Left ventricle myocardium inferior (tissue), 1 donor: ENCODE data around the gene PLA2G4C. TPM values are rescaled to one million over a fixed set of nuclear protein-coding genes. Genes with fewer than 3 reads are reported as not detected.
"Not testable (repeated sequence)": the region's sequence is repeated elsewhere in the genome, so short reads cannot be mapped to it uniquely, and the experiment has no call there.

Source experiments
- DNase-seq: peaks from one replicate; pipeline ENCODE4 v3.0.0-alpha.2; 2020
- H3K27ac ChIP-seq: fragments of 200-600 bp; replicated peaks from 2 replicates; pipeline ENCODE4 v1.8.0; 2021
- H3K27me3 ChIP-seq: fragments of 200-600 bp; 2 replicates; pipeline ENCODE4 v1.8.0; 2021; ENCODE audit warnings: low read depth
- H3K36me3 ChIP-seq: fragments of 200-600 bp; 2 replicates; pipeline ENCODE4 v1.8.0; 2021
- H3K4me1 ChIP-seq: fragments of 200-600 bp; 2 replicates; pipeline ENCODE4 v1.8.0; 2021
- H3K4me3 ChIP-seq: fragments of 200-600 bp; 2 replicates; pipeline ENCODE4 v1.8.0; 2021; ENCODE audit warnings: mild to moderate bottlenecking, moderate library complexity
- H3K9me3 ChIP-seq: fragments of 200-600 bp; replicated peaks from 2 replicates; pipeline ENCODE4 v1.8.0; 2021
- intact Hi-C: fragments of 100-400 bp; cut with micrococcal nuclease; formaldehyde crosslinking; loops from one replicate; pipeline ENCODE4 v1.11.0; 2022
- total RNA-seq: library from RNA; stranded (reverse); fragmentation: NEBNext Ultra II Directional; extraction: Animal tissue kit (Norgen Biotek cat#: 25700); gene quantifications from one replicate; pipeline ENCODE4 v1.2.1, GENCODE V29; 2021
- TF ChIP-seq, protein P1 (sequence below): fragments of 200-600 bp; IDR thresholded peaks from 2 replicates; pipeline ENCODE4 v1.8.0; 2021; ENCODE audit warnings: antibody characterized with exemption, mild to moderate bottlenecking, borderline replicate concordance
- donor health status: DM: no; HTN: yes; CAD: no; lungs with severe emphysema.

PLA2G4C gene
- total RNA-seq, 1 donor from 2014 or later, result 35.3 TPM

DNA sequence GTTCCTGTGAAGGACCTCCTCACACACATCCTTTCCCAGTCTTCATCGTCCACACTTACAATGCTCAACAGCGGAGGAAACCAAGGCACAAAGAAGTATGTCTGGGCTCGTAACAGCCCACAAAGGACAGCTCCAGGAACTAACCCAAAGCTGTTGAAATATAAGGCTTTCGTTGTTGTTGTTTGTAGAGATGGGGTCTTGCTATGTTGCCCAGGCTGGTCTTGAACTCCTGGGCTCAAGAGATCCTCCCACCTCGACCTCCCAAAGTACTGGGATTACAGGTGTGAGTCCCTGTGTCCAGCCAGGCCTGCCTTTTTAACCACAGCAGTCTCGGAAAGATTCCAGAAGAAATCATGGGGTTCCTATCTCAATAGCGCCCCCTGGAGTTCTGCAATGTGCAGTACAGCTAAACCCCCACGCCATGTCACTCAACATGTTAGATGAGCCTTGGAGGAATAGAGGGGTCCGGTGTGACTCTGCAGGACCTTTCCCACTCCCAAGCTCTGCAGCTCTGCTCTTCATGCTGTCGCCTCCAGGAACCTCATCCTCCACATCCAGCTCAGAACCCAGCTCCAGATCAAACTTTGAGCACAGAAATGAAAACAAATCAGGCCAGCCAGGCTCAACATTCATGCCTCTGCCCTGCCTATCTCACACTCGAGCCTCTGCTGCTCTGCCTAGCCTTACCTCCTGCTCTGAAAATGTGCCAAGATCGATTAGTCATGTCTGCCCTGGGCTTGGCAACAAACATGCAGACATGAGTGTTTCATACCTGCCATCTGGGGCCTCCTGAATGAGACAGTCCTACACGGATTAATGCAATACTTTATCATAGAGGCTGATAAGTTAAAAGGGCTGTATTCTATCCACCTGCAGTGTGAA lies 7.5 kb downstream of the PLA2G4C start:
- Histone ChIP-seq H3K9me3 (no peaks in the 10 kb centered on the region), H3K36me3 (peaks cover 59% of the 10 kb centered on the region), H3K4me1 (peaks cover 8% of the 10 kb centered on the region), H3K27ac (no peak overlapping the region), H3K4me3 (no peak overlapping the region), H3K27me3 (no peaks in the 10 kb centered on the region)
- TF ChIP-seq, protein P1, sequence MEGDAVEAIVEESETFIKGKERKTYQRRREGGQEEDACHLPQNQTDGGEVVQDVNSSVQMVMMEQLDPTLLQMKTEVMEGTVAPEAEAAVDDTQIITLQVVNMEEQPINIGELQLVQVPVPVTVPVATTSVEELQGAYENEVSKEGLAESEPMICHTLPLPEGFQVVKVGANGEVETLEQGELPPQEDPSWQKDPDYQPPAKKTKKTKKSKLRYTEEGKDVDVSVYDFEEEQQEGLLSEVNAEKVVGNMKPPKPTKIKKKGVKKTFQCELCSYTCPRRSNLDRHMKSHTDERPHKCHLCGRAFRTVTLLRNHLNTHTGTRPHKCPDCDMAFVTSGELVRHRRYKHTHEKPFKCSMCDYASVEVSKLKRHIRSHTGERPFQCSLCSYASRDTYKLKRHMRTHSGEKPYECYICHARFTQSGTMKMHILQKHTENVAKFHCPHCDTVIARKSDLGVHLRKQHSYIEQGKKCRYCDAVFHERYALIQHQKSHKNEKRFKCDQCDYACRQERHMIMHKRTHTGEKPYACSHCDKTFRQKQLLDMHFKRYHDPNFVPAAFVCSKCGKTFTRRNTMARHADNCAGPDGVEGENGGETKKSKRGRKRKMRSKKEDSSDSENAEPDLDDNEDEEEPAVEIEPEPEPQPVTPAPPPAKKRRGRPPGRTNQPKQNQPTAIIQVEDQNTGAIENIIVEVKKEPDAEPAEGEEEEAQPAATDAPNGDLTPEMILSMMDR, result peak; percentile 64
- intact Hi-C loops, result no loop called here
- DNase-seq, result no peak

DNA sequence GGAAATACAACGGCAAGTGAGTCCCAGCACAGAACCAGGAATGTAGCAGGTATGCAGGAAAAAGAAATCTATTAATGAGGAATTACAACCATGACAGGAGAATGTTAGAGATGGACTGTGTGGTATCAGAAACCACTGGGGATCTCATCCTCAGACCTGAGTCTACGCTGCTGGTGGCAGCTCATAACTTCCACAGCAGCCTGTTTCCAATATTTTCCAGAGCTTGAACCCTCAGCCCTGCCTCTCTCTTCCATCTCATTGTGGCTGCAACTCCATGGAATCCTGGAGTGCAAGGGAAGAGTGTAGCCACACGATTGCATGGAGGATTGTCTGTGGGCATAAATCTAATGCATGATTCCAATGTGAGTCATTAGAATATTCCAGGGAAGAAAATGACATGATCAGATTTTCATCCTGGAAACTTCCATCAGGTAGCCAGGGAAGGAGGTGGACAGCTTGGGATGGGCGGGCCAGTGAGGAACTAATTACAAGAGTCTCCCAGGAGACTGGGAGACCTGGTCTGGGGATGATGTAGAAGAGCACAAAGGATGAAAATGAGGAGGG lies 14.9 kb downstream of the PLA2G4C start:
- intact Hi-C loops, result no loop called here
- no peak overlapping the region for H3K4me3 ChIP-seq
- H3K27me3 ChIP-seq, result no peaks in the 10 kb centered on the region
- H3K9me3 ChIP-seq, result peaks cover 14% of the 10 kb centered on the region
- DNase-seq, result no peak
- H3K36me3 ChIP-seq, result peaks cover 81% of the 10 kb centered on the region
- H3K4me1 ChIP-seq, result no peaks in the 10 kb centered on the region
- H3K27ac ChIP-seq, result no peak overlapping the region
- TF ChIP-seq, protein P1, result no peak

DNA sequence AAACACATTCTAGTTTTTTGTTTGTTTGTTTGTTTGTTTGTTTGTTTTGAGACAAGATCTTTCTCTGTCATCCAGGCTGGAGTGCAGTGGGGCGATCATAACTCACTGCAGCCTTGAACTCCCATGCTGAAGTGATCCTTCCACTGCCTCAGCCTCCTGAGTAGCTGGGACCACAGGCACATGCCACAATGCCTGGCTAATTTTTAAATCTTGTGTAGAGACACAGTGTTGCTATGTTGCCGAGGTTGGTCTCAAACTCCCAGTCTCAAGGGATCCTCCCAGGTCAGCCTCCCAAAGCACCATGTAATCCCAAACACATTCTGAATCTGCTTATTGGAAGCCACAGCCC lies 15.8 kb downstream of the PLA2G4C start:
- intact Hi-C loops, result no loop called here

DNA sequence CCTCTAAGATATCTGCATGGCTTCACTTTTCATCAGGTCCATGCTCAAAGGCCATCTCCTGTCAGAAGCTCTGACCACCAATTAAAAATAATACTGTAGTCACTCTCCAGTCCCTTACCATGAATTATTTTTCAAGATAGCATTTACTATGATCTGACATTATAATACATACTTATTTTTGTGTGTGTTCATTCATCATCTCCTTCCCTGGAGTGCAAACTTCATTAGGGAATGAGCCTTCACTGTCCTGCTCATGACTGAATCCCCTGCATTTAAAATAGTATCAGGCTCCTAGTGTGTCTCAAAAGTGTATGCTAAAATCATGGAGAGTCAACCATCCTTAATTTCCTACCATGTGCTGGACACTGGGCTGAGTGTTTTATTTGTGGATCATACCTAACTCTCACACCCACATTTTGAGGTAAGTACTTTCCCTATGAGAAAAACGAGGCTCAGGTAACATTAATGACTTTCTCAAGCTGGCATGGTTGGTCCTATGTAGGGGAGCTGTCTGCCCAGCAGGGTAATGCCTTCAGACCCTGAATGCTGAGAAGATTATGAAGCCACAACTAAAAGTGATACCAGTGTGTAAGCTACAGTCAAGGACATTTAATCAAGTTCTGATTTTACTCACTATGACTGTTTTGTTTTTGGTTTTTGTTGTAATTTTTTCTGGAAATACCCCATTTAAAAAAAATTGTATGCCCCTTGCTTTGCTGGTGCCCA lies 16.3 kb downstream of the PLA2G4C start:
- intact Hi-C loops, result no loop called here
- DNase-seq, result no peak
- H3K27ac ChIP-seq, result no peak overlapping the region
- H3K4me1 ChIP-seq, result no peaks in the 10 kb centered on the region
- H3K27me3 ChIP-seq, result no peaks in the 10 kb centered on the region
- H3K36me3 ChIP-seq, result peaks cover 75% of the 10 kb centered on the region
- TF ChIP-seq, protein P1, result no peak
- H3K4me3 ChIP-seq, result no peak overlapping the region
- peaks cover 14% of the 10 kb centered on the region for H3K9me3 ChIP-seq

More for the DNA sequence above, 15.8 kb downstream of the PLA2G4C start:
- H3K9me3 ChIP-seq, result peaks cover 14% of the 10 kb centered on the region
- no peaks in the 10 kb centered on the region for H3K27me3 ChIP-seq
- TF ChIP-seq, protein P1, result no peak
- H3K36me3 ChIP-seq, result peaks cover 77% of the 10 kb centered on the region
- no peak overlapping the region for H3K4me3 ChIP-seq
- no peak for DNase-seq
- no peak overlapping the region for H3K27ac ChIP-seq
- H3K4me1 ChIP-seq, result no peaks in the 10 kb centered on the region

DNA sequence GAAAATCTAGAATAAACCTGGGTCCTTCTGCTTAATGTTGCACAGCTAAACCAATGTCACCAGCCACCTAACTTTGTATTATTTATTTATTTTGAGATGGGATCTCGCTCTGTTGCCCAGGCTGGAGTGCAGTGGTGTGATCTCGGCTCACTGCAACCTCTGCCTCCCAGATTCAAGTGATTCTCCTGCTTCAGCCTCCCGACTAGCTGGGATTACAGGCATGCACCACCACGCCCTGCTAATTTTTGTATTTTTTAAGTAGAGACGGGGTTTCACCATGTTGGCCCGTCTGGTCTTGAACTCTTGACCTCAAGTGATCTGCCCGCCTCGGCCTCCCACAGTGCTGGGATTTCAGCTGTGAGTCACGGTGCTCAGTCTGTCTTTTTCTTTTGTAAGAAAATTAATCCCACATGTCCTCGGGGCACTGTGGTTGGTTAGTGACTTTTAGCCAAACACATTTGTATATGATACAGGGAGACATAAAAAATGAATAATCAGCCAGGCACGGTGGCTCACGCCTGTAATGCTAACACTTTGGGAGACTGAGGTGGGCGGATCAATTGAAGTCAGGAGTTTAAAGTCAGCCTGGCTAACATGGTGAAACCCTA lies 19.4 kb downstream of the PLA2G4C start:
- H3K9me3 ChIP-seq, result peaks cover 14% of the 10 kb centered on the region
- intact Hi-C loops, H3K27me3 ChIP-seq, H3K27ac ChIP-seq, H3K4me1 ChIP-seq, DNase-seq, H3K4me3 ChIP-seq: not testable (repeated sequence)
- H3K36me3 ChIP-seq, result peaks cover 52% of the 10 kb centered on the region
